Left lung (tissue), 10 donors: Measurements from ENCODE around the gene PRKCI. TPM values are rescaled to one million over a fixed set of nuclear protein-coding genes. Genes with fewer than 3 reads are reported as not detected.

ENCODE experiments used
- ATAC-seq: fragments of 200-7000 bp; cut with Tn5 transposase; one replicate; pipeline ENCODE4 v1.9.1; 2020; ENCODE audit warnings: moderate library complexity
- DNase-seq, 4 donors: peaks; one replicate each; pipeline ENCODE4 v3.0.0-alpha.2; 2013 to 2020
- H3K27ac ChIP-seq, 2 donors: fragments of 200-600 bp; sonication (generic) in 1 of 2; one replicate each; pipeline versions ENCODE4 v1.5.0 to v1.8.0; 2020 to 2021
- H3K27me3 ChIP-seq, 2 donors: fragments of 200-600 bp; sonication (generic) in 1 of 2; one replicate each; pipeline versions ENCODE4 v1.5.0 to v1.8.0; 2020 to 2021
- H3K36me3 ChIP-seq, 2 donors: fragments of 200-600 bp; sonication (generic) in 1 of 2; one replicate each; pipeline versions ENCODE4 v1.5.0 to v1.8.0; 2020 to 2021
- H3K4me1 ChIP-seq, 2 donors: fragments of 200-600 bp; one replicate each; pipeline ENCODE4 v1.8.0; 2021
- H3K4me3 ChIP-seq, 2 donors: fragments of 200-600 bp; sonication (generic) in 1 of 2; one replicate each; pipeline versions ENCODE4 v1.5.0 to v1.8.0; 2020 to 2021; ENCODE audit warnings: mild to moderate bottlenecking in 1 of 2
- H3K9me3 ChIP-seq, 2 donors: fragments of 200-600 bp; sonication (generic) in 1 of 2; one replicate each; pipeline versions ENCODE4 v1.5.0 to v1.8.0; 2020 to 2021
- intact Hi-C, 2 donors: fragments of 100-400 bp; cut with DNase I; formaldehyde crosslinking; loops; one replicate each; pipeline versions ENCODE4 v1.11.2 to v1.14.2; 2022
- polyA plus RNA-seq, 6 donors: library from polyadenylated mRNA; unstranded; fragments of 120-200 nt; gene quantifications; one replicate each; pipeline ENCODE4 v1.2.1, GENCODE V29; 2013; ENCODE audit not compliant: insufficient read length in 6 of 6
- total RNA-seq, 2 donors: library from RNA; stranded (reverse); fragmentation: NEBNext Ultra II Directional; extraction: Animal tissue kit (Norgen Biotek cat#: 25700); gene quantifications; one replicate each; pipeline ENCODE4 v1.2.1, GENCODE V29; 2021
- TF ChIP-seq, protein P1 (sequence below), 2 donors: fragments of 200-600 bp; sonication (generic) in 1 of 2; IDR thresholded peaks; one replicate each; pipeline versions ENCODE4 v1.5.0 to v1.8.0; 2021; ENCODE audit warnings: antibody characterized with exemption in 2 of 2
- donor health status: DM: no; HTN: yes; CAD: no.
- donor health status: DM: no; HTN: no; CAD: no.

PRKCI gene
- total and polyA plus RNA-seq, 8 donors = 33.0 to 82.4 (median 67.9) TPM

DNA sequence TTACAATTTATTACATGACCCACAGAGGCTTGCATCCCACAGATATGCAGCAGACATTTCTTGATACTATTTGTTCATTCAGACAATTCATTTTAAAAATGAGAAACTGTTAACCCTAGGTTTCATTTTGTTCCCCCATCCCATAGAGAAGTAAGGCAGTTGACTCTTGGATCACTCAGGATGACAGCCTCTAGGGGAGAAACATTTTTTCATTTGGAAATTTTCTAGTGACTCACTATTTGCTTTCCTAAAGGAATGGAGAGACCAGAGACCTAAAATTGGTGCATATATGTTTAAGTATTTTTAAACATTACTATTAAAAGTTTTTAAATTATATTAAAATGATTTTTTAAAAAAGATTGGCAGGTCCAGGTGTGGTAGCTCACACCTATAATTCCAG, 21.2 kb upstream of the PRKCI start:
- intact Hi-C loops = no loop called here
- ATAC-seq = no peak

DNA sequence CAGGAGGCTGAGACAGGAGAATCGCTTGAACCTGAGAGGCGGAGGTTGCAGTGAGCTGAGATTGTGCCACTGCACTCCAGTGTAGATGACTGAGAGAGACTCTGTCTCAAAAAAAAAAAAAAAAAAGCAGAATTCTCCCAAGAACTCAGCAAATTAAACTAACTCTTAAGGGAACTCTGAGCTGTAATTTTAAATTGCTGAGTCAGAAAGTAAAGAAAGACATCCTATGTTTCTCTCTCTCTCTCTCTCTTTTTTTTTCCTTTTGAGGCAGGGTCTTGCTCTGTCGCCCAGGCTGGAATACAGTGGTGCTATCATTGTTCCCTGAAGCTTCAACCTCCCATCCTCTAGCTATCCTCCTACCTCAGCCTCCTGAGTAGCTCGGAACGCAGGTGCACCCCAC, 20.7 kb upstream of the PRKCI start:
- TF ChIP-seq, protein P1, sequence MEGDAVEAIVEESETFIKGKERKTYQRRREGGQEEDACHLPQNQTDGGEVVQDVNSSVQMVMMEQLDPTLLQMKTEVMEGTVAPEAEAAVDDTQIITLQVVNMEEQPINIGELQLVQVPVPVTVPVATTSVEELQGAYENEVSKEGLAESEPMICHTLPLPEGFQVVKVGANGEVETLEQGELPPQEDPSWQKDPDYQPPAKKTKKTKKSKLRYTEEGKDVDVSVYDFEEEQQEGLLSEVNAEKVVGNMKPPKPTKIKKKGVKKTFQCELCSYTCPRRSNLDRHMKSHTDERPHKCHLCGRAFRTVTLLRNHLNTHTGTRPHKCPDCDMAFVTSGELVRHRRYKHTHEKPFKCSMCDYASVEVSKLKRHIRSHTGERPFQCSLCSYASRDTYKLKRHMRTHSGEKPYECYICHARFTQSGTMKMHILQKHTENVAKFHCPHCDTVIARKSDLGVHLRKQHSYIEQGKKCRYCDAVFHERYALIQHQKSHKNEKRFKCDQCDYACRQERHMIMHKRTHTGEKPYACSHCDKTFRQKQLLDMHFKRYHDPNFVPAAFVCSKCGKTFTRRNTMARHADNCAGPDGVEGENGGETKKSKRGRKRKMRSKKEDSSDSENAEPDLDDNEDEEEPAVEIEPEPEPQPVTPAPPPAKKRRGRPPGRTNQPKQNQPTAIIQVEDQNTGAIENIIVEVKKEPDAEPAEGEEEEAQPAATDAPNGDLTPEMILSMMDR (IDR thresholded peaks at IDR 0.05) = no peak
- no peak for ATAC-seq
- DNase-seq = no peak
- H3K27ac ChIP-seq = no peak overlapping the region
- H3K9me3 ChIP-seq = no peaks in the 10 kb centered on the region
- H3K27me3 ChIP-seq = no peaks in the 10 kb centered on the region
- H3K4me1 ChIP-seq = no peaks in the 10 kb centered on the region
- intact Hi-C loops = no loop called here
- no peak overlapping the region for H3K4me3 ChIP-seq
- no peaks in the 10 kb centered on the region for H3K36me3 ChIP-seq

More for the DNA sequence above, 21.2 kb upstream of the PRKCI start:
- DNase-seq = no peak
- no peaks in the 10 kb centered on the region for H3K4me1 ChIP-seq
- no peaks in the 10 kb centered on the region for H3K27me3 ChIP-seq
- H3K36me3 ChIP-seq = no peaks in the 10 kb centered on the region
- no peak overlapping the region for H3K4me3 ChIP-seq
- H3K9me3 ChIP-seq = no peaks in the 10 kb centered on the region
- TF ChIP-seq, protein P1 (IDR thresholded peaks at IDR 0.05) = no peak
- no peak overlapping the region for H3K27ac ChIP-seq

DNA sequence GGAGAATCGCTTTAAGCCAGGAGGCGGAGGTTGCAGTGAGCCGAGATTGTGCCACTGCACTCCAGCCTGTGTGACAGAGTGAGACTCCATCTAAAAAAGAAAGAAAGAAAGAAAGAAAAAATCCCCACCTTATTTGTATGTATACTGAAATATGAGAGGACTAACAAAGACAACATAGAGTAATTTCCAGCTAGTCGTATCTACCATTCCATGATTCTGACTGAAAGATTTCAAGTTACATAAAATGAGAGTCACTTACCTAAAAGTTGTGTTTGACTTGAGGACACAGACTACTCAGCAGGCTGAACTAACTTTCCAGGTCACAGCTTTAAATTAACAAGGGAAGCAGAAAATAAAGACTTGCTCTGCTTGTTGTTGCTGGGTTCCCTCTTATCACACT, 18.8 kb upstream of the PRKCI start:
- Histone ChIP-seq H3K36me3 (no peaks in the 10 kb centered on the region), H3K27me3 (no peaks in the 10 kb centered on the region), H3K4me3 (no peak overlapping the region), H3K9me3 (no peaks in the 10 kb centered on the region), H3K4me1 (no peaks in the 10 kb centered on the region), H3K27ac (no peak overlapping the region)
- TF ChIP-seq, protein P1 (IDR thresholded peaks at IDR 0.05) = no peak
- DNase-seq = no peak
- intact Hi-C loops = no loop called here
- no peak for ATAC-seq

DNA sequence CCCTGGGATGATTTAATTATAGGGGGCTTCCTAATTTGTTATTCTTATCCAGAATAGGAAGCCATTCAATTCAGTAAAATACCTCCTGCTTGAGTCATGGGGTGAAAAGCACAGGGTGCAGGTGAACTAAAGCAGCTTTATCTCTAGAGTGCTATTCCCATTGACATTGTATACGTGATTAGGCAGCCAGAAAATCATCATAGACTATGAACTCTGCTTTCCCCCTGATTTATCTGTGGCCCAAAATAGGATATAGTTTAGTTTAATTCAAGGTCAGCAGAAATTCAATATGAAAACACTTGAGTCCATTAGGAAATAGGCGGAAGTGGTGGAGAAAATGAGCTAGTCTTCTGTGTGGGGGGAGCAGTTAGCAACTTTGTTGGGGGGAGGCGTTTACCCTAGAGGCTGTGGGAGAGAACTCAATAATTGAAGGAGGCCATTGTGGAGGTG, 18.2 kb upstream of the PRKCI start:
- TF ChIP-seq, protein P1 (IDR thresholded peaks at IDR 0.05) = no peak
- DNase-seq = no peak
- intact Hi-C loops = no loop called here

DNA sequence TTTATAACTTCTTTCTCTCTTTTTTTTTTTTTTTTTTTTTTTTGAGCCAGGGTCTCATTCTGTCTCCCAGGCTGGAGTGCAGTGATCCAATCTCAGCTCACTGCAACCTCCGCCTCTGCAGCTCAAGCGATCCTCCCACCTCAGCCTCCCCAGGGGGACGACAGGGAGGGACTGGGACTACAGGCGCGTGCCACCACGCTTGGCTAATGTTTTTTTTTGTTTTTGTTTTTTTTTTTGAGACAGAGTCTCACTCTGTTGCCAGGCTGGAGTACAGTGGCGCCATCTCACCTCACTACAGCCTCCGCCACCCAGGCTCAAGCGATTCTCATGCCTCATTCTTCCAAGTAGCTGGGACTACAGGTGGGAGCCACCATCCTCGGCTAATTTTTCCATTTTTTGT, 17.7 kb upstream of the PRKCI start:
- no peak for ATAC-seq
- TF ChIP-seq, protein P1 (IDR thresholded peaks at IDR 0.05) = no peak
- Histone ChIP-seq H3K27ac (no peak overlapping the region), H3K36me3 (no peaks in the 10 kb centered on the region), H3K4me1 (no peaks in the 10 kb centered on the region), H3K4me3 (no peak overlapping the region), H3K27me3 (no peaks in the 10 kb centered on the region), H3K9me3 (no peaks in the 10 kb centered on the region)
- intact Hi-C loops = no loop called here
- no peak for DNase-seq

More for the DNA sequence above, 18.2 kb upstream of the PRKCI start:
- H3K9me3 ChIP-seq = no peaks in the 10 kb centered on the region
- ATAC-seq = peak; percentile 31
- H3K36me3 ChIP-seq = no peaks in the 10 kb centered on the region
- H3K27me3 ChIP-seq = no peaks in the 10 kb centered on the region
- H3K4me1 ChIP-seq = no peaks in the 10 kb centered on the region
- H3K27ac ChIP-seq = no peak overlapping the region
- H3K4me3 ChIP-seq = no peak overlapping the region
